Gastroesophageal sphincter (tissue), 3 donors: Measurements from ENCODE around the gene PLEKHA7.

Source experiments
- CTCF ChIP-seq, 4 experiments: fragments of 200-600 bp in 2 of 4; fragments of 450-650 bp in 2 of 4; sonication (generic) in 1 of 4; IDR thresholded peaks; one replicate each; pipeline ENCODE4 v1.5.1; 2017 to 2019; ENCODE audit warnings: antibody characterized with exemption in 4 of 4, mild to moderate bottlenecking in 2 of 4, moderate library complexity in 2 of 4
- EP300 ChIP-seq: sonication (generic); formaldehyde crosslinking; IDR thresholded peaks from one replicate; pipeline ENCODE4 v1.6.1; 2017; ENCODE audit warnings: antibody characterized with exemption, mild to moderate bottlenecking
- POLR2AphosphoS5 ChIP-seq: sonication (generic); formaldehyde crosslinking; IDR thresholded peaks from one replicate; pipeline ENCODE4 v1.6.1; 2017; ENCODE audit warnings: antibody characterized with exemption

GRCh38 chr11:16905375-16905774, 108.8 kb downstream of the PLEKHA7 start:
- TF ChIP-seq CTCF (IDR thresholded peaks at IDR 0.05) (no peak), POLR2AphosphoS5 (no peak), EP300 (no peak)
